ENCODE results near the gene GGACT.

GRCh38 chr13:100565286-100565685 is 23.3 kb downstream of the GGACT start:
- TF ChIP-seq CTCF (IDR thresholded peaks at IDR 0.05), result no peak
- TF ChIP-seq POLR2A (IDR thresholded peaks at IDR 0.05), result no peak

Data from thyroid gland (tissue), 4 donors.